Suppressor macrophage (primary cell): ENCODE measurements around the gene CCR7.
"Not testable (repeated sequence)": the region's sequence is repeated elsewhere in the genome, so short reads cannot be mapped to it uniquely, and the experiment has no call there.

Experiments used
- DNase-seq, 4 experiments: peaks; one replicate each; pipeline ENCODE4 v3.0.0-alpha.2; 2020 to 2022

The CCR7 gene

GRCh38 chr17:40597156-40597555 lies 31.9 kb upstream of the CCR7 start:
- no peak for DNase-seq

- DNase-seq, result peak in 2 of 4 experiments; percentile 26 to 28
These were observed 31.1 kb upstream of the CCR7 start for GRCh38 chr17:40596261-40596919.

- DNase-seq, result no peak
These were observed 25.5 kb upstream of the CCR7 start for GRCh38 chr17:40590742-40591141.

- DNase-seq, result no peak
These were observed 23.3 kb upstream of the CCR7 start for GRCh38 chr17:40588552-40588951.

- DNase-seq, result not testable (repeated sequence)
These were observed 21.0 kb upstream of the CCR7 start for GRCh38 chr17:40586264-40586663.

- DNase-seq, result not testable (repeated sequence)
These were observed 19.7 kb upstream of the CCR7 start for GRCh38 chr17:40584950-40585349.

- DNase-seq, result peak in 3 of 4 experiments; percentile 26 to 34 (median 31)
These were observed 17.1 kb upstream of the CCR7 start for GRCh38 chr17:40582328-40582901.

- no peak for DNase-seq
These were observed 14.9 kb upstream of the CCR7 start for GRCh38 chr17:40580140-40580539.

- no peak for DNase-seq
These were observed 14.2 kb upstream of the CCR7 start for GRCh38 chr17:40579471-40579870.

GRCh38 chr17:40577611-40578065 lies 12.4 kb upstream of the CCR7 start:
- no peak for DNase-seq

- no peak for DNase-seq
These were observed 11.0 kb upstream of the CCR7 start for GRCh38 chr17:40576113-40576740.

- no peak for DNase-seq
These were observed 9.0 kb upstream of the CCR7 start for GRCh38 chr17:40574292-40574691.

GRCh38 chr17:40572245-40572993 lies 7.1 kb upstream of the CCR7 start:
- DNase-seq, result peak in 3 of 4 experiments; percentile 37 to 71 (median 56)

- DNase-seq, result no peak
These were observed 3.0 kb upstream of the CCR7 start for GRCh38 chr17:40568074-40568836.

- no peak for DNase-seq
These were observed 2.1 kb upstream of the CCR7 start for GRCh38 chr17:40567377-40567776.

- DNase-seq, result no peak
These were observed 617 bp upstream of the CCR7 start for GRCh38 chr17:40565769-40566409.

GRCh38 chr17:40564195-40564882 lies 933 bp downstream of the CCR7 start:
- no peak for DNase-seq

- DNase-seq, result no peak
These were observed 1.8 kb downstream of the CCR7 start for GRCh38 chr17:40563220-40564052.

GRCh38 chr17:40562838-40563219 lies 2.4 kb downstream of the CCR7 start:
- no peak for DNase-seq

GRCh38 chr17:40561871-40562611 lies 3.2 kb downstream of the CCR7 start:
- DNase-seq, result no peak
